Astrocyte of the cerebellum (primary cell): ENCODE data around the gene KCNG1.
A peak's percentile ranks its signal among the peaks of the same experiment; 100 is the strongest.

Experiments
- DNase-seq: peaks from one replicate; pipeline ENCODE4 v3.0.0-alpha.2; 2011; ENCODE audit warnings: low read depth
- H3K4me3 ChIP-seq: 2 replicates; pipeline ENCODE4 v1.5.1; 2011; ENCODE audit warnings: mild to moderate bottlenecking, low read depth, low read length, moderate library complexity
- in situ Hi-C: cut with HindIII; loops from 2 replicates; pipeline ENCODE4 v1.10.0; 2017; ENCODE audit warnings: low sequenced_read_pairs
- TF ChIP-seq, protein P1 (sequence below): IDR thresholded peaks from 2 replicates; pipeline ENCODE4 v1.5.1; 2012; ENCODE audit warnings: low read length, low read depth, moderate library complexity, mild to moderate bottlenecking; ENCODE audit errors: missing control alignments

Gene KCNG1

GRCh38 chr20:50992733-50993457 is 30.0 kb downstream of the KCNG1 start:
- TF ChIP-seq, protein P1, sequence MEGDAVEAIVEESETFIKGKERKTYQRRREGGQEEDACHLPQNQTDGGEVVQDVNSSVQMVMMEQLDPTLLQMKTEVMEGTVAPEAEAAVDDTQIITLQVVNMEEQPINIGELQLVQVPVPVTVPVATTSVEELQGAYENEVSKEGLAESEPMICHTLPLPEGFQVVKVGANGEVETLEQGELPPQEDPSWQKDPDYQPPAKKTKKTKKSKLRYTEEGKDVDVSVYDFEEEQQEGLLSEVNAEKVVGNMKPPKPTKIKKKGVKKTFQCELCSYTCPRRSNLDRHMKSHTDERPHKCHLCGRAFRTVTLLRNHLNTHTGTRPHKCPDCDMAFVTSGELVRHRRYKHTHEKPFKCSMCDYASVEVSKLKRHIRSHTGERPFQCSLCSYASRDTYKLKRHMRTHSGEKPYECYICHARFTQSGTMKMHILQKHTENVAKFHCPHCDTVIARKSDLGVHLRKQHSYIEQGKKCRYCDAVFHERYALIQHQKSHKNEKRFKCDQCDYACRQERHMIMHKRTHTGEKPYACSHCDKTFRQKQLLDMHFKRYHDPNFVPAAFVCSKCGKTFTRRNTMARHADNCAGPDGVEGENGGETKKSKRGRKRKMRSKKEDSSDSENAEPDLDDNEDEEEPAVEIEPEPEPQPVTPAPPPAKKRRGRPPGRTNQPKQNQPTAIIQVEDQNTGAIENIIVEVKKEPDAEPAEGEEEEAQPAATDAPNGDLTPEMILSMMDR: peak; percentile 72
- peak; percentile 35 for DNase-seq
- no peak overlapping the region for H3K4me3 ChIP-seq
- in situ Hi-C loops: no loop called here

GRCh38 chr20:50992336-50992732 is 30.6 kb downstream of the KCNG1 start:
- TF ChIP-seq, protein P1: no peak
- in situ Hi-C loops: no loop called here
- DNase-seq: no peak
- H3K4me3 ChIP-seq: no peak overlapping the region

DNA sequence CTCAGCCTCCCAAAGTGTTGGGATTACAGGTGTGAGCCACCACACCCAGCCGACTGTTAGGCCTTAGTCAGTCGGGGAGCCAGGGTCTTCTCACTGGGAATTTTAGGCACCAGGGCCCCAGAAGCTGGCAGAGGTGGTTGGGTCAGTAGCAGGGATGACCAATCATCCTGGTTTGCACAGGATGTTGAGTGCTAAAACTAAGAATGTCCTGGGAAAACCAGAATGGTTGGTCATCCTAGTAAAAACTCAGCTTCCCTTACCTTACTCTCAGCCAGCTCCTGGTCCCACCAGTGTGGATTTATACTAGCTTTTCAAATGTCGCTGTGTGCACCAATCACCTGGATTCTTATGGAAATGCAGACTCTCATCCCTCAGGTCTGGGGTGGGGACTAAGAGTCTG is 31.8 kb downstream of the KCNG1 start:
- no peak overlapping the region for H3K4me3 ChIP-seq
- in situ Hi-C loops: no loop called here
- TF ChIP-seq, protein P1: no peak
- no peak for DNase-seq

DNA sequence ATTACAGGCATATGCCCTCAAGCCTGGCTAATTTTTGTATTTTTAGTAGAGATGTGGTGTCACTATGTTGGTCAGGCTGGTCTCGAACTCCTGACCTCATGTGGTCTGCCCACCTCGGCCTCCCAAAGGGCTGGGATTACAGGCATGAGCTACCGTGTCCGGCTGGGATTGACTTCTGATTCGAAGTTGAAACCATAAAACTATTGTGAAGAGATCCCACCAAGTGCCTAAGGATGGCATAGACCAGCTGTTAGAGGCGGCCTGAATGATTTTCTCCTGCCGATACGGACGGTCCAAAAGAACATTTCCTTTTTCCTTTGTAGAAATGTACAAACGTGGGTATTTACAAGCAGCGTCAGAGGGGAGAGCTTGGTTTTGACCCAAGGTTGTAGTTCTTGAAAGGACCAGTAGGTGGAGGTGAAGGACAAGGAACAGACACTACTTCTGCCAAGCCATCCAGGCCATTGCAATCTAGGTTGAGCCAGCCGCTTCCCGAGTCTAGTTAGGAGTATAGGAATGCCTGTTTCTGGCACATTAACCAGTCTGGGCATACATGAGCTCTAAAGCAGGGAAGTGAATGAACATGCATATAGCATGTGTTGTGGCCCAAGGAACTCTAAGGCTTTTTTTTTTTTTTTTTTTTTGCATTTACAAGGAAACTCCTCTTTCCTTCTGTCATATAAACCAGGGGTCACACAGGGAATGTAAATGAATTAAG is 35.3 kb downstream of the KCNG1 start:
- in situ Hi-C loops: no loop called here
- DNase-seq: peak; percentile 90
- TF ChIP-seq, protein P1: peak; percentile 86
- no peak overlapping the region for H3K4me3 ChIP-seq

DNA sequence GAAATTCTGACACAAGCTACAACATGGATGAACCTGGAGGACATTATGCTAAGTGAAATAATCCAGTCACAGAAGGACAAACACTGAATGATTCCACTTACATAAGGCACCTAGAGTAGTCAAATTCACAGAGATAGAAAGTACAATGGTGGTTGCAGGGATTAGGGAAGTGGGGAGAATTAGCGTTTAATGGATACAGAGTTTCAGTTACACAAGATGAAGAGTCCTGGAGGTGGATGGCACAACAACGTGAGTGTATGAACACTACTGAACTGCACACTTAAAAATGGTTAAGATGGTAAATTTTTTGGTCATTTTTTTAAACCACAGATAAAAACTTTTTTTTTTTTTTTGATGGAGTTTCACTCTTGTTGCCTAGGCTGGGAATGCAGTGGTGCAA is 39.6 kb downstream of the KCNG1 start:
- TF ChIP-seq, protein P1: no peak
- H3K4me3 ChIP-seq: no peak overlapping the region
- in situ Hi-C loops: no loop called here
- no peak for DNase-seq

DNA sequence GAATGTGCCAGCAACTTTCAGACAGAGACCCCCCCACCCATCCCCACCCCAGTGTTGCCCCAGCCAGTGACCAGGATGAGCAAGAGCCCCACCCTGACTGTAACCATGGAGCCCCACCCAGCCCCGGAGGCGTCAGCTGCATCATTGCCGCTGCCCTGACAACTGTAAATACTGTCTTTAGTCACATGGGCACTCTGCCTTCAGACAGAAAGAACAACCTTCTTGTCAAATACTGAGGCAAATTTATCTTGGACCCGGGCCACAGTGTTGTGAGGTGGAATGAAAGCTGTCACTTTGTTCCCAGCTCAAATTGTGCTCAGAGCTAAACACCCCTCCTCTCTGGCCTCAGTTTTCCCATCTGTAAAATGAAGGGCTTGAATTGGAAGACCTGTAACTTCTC is 40.5 kb downstream of the KCNG1 start:
- H3K4me3 ChIP-seq: no peak overlapping the region
- TF ChIP-seq, protein P1: no peak
- in situ Hi-C loops: no loop called here
- DNase-seq: no peak
